GM19395 (cell line): ENCODE data around the gene PER3.

ENCODE experiments used
- ATAC-seq: cut with Tn5 transposase; IDR thresholded peaks from one replicate; pipeline ENCODE4 v1.9.1; 2021; ENCODE audit warnings: mild to moderate bottlenecking, moderate library complexity; ENCODE audit not compliant: unreplicated experiment

PER3 gene

GRCh38 chr1:7831458-7831857 lies 47.4 kb downstream of the PER3 start:
- no peak for ATAC-seq

DNA sequence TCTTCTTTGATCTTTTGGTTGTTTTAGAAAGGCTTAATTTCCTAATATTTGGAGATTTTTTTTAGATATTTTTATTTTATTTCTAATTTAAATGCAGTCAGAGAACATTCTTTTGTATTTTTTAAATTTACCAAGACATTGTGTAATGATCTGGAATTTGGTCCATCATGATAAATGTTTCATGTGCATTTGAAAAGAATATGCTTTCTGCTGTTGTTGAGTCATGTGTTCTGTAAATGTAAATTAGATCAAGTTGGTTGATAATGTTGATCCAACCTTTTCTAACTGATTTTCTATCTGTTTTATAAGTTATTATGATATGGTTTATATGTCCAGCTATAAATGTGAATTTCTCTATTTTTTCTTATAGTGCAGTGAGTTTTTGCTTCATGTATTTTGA lies 48.9 kb downstream of the PER3 start:
- no peak for ATAC-seq

DNA sequence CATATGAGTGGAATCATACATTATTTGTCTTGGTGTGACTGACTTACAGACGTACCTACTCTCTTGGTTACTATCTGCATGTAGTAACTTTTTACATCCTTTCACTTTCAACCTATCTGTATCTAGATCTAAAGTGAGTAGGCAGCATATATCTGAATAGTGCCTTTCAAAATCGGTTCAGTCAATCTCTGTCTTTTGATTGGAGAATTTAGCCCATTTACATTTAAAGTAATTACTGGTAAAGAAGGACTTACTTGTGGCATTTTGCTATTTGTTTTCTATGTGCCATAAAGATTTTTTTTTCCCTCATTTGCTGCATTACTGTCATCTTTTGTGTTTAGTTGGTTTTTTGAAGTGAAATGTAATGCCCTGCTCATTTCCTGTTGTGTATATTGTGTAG lies 54.6 kb downstream of the PER3 start:
- ATAC-seq = no peak

GRCh38 chr1:7839526-7839925 lies 55.4 kb downstream of the PER3 start:
- no peak for ATAC-seq

DNA sequence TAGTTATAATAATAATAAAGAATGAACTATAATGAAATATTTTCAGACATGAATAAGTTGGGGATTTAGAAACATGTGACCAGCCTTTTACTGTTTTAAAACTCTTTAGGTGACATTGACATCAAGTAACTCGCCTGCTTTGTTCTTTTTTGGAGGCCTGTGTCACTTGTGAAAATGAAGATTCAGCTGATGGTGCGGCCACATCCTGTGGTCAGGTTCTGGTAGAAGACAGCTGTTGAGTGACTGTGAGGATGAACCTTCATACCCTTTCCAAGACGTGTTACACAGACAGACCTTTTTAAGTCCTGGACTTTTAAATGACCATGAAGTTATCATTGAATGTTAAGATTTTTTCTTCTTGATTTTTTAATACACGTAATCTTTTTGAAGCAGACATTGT lies 58.4 kb downstream of the PER3 start:
- no peak for ATAC-seq

- no peak for ATAC-seq
Observed at GRCh38 chr1:7845761-7846160, 61.7 kb downstream of the PER3 start.

DNA sequence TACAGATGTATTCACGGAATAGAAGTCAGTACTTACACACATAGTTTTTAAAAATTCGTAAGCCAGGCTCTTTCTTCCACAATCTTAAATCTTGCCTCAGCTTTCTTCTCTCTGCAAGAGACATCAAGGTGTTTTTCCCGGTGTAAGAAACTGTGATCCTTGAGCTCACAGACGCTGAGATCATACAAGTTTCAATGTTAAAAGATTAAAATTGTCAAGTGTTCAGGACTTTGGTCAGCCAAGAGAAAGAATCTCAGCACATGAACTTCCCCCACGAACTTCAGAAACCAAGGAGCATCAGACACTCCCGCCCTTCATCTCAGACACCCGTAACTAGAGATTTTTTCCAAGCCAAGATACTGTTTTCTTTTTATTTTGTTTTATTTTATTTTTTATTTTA lies 62.6 kb downstream of the PER3 start:
- ATAC-seq = no peak

DNA sequence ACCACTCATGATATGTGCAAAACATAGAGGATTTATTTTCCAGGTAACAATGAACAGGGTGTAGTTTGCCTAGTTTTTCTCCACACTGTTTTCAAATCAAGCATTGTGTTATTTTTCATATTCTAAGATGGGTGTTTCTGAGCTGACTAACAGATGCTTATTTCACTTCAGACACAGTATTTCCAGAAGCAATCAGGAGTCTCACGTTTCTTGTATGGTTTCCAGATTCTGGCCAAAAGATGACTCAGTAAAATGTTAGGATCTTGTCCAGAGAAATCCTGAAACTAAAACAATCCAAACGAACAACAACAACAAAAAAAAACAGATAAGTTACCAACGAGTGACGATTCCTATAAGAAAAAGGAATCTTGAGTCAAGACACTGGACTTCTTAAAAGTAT lies 63.5 kb downstream of the PER3 start:
- no peak for ATAC-seq

GRCh38 chr1:7850786-7851185 lies 66.7 kb downstream of the PER3 start:
- ATAC-seq = no peak

DNA sequence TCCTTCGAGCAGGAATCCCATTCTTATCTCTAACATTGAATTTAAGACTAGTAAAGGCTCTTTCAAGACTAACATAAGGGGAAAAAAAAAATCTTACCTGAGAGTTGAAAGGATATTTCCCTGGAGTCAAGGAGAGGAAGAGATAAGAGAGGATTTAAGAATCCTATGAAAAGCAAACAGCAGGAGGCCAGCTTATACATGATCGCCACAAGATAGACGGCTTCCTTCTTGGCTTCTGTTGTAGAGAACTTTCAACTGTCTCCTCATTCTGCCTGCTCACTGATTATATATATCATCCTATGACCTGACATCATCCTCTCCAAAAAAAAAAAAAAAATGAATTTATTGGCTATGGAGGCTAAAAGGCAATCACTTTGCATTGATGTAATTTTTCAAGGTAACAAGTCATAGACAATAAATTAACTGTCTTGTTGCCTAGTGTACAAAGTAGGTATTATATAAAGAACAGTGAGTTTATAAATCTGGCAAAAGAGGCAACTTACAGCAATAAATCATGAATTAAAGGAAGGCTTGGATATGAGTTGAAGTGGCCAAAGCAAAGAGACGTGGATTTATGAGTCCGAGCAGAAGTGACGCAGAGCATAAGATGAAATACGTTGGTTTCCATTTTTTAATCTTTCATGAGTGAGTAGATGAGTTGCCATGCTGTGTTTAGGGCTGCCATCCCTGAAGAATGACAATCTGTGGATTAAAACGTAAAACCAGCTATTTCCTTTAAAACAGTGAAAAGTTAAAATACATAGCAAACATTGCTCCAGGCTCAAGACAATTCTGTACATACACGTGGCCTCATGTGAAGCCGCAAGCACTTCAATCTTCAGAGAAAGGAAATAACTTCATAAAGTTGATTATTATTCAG lies 69.0 kb downstream of the PER3 start, which contains the start of gene UTS2:
Gene UTS2 (minus strand): TSS at position 262 of the 880 bp plus-strand sequence. CDS start 62 bp downstream, at position 200.
- ATAC-seq = no peak

- no peak for ATAC-seq
Observed at GRCh38 chr1:7853684-7854026, 69.6 kb downstream of the PER3 start.

DNA sequence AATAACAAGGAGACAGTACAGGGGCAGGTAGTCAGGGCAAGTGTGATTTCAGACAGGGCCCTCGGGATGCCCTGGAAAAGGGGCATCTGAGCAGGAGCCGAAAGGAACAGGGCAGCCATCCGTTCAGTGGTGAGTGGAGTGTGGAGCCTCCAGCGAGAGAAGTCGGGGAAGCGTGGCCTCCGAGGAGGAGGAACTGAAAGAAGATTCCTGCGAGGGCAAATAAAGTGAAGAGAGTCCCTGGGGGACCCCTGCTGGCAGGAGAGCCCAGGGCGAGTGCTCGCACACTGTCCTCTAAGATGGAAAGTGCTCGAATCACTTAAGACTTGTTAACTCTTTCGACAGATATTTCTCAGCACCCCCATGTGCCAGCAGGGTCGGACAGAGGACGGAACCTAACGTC lies 72.3 kb downstream of the PER3 start:
- no peak for ATAC-seq

- ATAC-seq = no peak
Observed at GRCh38 chr1:7857000-7857399, 72.9 kb downstream of the PER3 start.

DNA sequence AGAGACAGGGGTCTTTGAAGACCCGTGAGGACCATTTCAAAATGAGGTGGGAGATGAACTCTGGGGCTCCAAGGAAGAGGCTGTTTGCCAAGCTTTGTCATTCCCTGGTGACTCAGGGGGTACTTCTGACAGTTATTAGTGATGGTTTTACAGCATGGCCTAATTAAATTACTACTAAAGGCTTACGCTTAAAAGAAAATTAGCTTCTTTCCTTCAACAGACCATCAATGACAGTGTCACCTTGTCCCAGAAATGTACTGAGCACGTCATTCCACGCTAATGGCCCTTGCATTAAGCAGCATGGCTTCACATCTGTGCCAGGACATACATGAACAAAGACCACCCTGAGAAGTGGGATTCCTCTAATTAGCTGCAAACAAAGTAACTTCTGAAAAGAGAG lies 73.9 kb downstream of the PER3 start:
- ATAC-seq = no peak

DNA sequence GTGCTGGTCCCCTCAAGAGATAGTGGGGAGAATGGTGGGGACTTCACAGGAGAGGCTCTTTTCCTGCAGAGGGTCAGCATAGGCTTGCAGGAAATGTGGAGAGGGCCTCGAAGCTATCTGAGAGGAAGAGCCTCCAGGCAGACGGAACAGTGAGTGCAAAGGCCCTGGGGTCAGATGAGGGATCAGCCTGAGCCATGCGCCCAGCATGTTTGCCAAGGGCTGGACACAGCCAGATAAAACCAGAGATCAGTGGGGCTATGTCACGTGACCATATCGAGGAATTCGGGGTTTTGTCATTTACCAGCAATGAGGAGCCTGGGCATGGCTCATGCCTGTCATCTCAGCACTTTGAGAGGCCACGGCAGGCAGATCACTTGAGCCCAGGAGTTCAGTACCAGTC lies 75.3 kb downstream of the PER3 start:
- no peak for ATAC-seq

GRCh38 chr1:7860130-7860529 lies 76.0 kb downstream of the PER3 start:
- no peak for ATAC-seq

GRCh38 chr1:7861452-7861851 lies 77.4 kb downstream of the PER3 start:
- ATAC-seq = no peak

- ATAC-seq = no peak
Observed at GRCh38 chr1:7862211-7863060, 78.3 kb downstream of the PER3 start.

GRCh38 chr1:7863756-7864328 lies 79.8 kb downstream of the PER3 start:
- no peak for ATAC-seq

- no peak for ATAC-seq
Observed at GRCh38 chr1:7865978-7866377, 81.9 kb downstream of the PER3 start.

DNA sequence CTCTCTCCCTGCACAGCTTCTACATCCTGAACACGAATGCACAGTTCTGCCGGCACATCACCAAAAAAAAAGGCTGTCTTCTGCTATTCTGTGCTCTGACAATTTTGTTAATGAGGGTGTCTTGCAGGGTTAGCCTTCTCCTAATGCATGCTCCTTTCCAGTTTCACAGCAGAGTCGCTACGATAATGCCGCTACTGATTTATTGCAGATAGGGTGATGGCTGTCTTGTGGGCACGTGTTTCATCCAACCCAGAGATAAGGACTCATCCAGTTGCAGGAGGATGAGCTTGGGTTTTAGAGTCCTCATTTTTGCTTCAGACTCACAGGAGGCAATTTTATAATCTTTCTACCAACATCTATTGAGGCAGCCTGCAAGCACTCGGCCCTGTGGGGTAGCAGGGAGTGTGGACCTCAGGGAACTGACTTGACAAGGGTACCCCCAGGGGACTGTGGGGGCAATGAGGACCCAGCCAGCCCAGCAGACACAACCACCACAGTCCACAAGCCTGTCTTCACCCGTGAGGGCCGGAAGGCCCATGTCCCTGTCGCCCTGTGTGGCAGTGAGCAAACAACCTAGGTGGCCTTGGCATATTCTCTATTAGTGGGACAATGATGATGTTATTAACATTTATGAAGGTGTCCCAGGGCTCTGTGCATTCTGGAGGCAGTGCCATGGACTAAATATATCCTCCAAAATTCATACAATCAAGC lies 84.1 kb downstream of the PER3 start:
- no peak for ATAC-seq
